K562 (cell line): Measurements from ENCODE around the gene KIF26A. TPM values are rescaled to one million over a fixed set of nuclear protein-coding genes. Genes with fewer than 3 reads are reported as not detected.

Source experiments
- polyA plus RNA-seq, 8 experiments: library from polyadenylated mRNA; depleted of rRNA in 4 of 8; stranded (reverse) in 5 of 8; unstranded in 3 of 8; fragments of >200 nt; fragmentation: Nextera tagmentation in 2 of 8; fragmentation: Illumina TruSeq in 1 of 8; extraction: Ambion mirVana in 2 of 8; extraction: Trizol in 1 of 8; gene quantifications; 2 replicates each; pipeline versions ENCODE4 v1.2.1 to v1.2.3, GENCODE V29; 2011 to 2014; ENCODE audit warnings: inconsistent platforms in 1 of 8, missing spikeins in 1 of 8
- total RNA-seq, 7 experiments: library from RNA; depleted of rRNA in 6 of 7; stranded (reverse); fragments of >200 nt in 6 of 7; fragmentation: Illumina TruSeq in 2 of 7; extraction: Trizol in 2 of 7; gene quantifications; 2 replicates each; pipeline versions ENCODE4 v1.2.1 to v1.2.3, GENCODE V29; 2011 to 2021; ENCODE audit warnings: low replicate concordance in 1 of 7
- TF ChIP-seq, protein P1 (sequence below): fragments of 450-650 bp; IDR thresholded peaks from 2 replicates; pipeline ENCODE4 v1.6.1; 2016; ENCODE audit warnings: mild to moderate bottlenecking, moderate library complexity

KIF26A gene
- total and polyA plus RNA-seq, 9 of the 15 experiments (the other 6 are each of a cell fraction or from before 2014, with no cell fraction given): 0.04 TPM; not detected in 8

DNA sequence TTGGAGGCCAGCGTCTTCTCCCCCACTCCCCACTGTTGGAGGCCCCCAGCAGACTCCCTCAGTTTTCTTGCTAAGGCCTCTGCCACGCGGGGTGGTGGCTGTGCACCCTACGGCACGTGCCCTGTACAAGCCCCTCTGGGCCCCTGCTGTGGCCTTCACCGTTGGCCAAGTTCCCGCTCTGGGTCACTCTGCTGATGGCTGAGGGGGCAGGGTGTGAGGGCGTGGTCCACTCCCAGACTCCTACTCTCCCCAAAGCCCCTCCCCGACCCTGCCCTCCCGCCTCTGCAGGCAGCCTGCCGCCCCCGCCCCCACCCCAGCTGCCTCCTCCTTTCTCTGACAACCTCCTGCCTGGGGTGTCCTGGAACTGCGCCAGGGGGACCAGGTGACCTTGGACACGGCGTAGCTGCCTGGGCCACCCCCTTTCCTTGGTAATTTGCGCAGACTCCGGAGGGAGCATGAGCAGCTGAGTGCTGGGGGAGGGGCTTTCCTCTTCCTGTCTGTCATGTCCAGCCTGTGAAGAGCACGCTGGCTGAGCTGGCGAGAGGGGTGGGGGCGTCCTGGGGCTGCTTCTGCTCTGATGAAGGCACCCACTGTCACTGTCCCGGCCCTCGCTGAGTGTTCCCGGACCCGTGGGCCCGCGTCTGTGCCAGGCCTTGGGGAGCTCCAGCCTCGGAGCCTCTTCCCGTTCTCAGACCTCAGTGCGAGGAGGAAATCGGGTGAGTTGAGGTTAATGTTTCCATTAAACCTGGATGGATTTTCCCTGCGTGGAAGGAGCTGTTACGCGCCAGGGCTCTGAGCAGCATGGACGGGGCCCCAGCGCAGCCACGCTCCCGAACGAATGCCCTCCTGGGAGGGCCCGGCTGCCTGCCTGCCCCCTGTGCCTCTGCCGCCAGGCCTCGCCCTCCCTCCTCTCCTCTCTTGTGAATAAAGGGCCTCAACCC, 85.0 kb downstream of the KIF26A start (continued):
- TF ChIP-seq, protein P1, sequence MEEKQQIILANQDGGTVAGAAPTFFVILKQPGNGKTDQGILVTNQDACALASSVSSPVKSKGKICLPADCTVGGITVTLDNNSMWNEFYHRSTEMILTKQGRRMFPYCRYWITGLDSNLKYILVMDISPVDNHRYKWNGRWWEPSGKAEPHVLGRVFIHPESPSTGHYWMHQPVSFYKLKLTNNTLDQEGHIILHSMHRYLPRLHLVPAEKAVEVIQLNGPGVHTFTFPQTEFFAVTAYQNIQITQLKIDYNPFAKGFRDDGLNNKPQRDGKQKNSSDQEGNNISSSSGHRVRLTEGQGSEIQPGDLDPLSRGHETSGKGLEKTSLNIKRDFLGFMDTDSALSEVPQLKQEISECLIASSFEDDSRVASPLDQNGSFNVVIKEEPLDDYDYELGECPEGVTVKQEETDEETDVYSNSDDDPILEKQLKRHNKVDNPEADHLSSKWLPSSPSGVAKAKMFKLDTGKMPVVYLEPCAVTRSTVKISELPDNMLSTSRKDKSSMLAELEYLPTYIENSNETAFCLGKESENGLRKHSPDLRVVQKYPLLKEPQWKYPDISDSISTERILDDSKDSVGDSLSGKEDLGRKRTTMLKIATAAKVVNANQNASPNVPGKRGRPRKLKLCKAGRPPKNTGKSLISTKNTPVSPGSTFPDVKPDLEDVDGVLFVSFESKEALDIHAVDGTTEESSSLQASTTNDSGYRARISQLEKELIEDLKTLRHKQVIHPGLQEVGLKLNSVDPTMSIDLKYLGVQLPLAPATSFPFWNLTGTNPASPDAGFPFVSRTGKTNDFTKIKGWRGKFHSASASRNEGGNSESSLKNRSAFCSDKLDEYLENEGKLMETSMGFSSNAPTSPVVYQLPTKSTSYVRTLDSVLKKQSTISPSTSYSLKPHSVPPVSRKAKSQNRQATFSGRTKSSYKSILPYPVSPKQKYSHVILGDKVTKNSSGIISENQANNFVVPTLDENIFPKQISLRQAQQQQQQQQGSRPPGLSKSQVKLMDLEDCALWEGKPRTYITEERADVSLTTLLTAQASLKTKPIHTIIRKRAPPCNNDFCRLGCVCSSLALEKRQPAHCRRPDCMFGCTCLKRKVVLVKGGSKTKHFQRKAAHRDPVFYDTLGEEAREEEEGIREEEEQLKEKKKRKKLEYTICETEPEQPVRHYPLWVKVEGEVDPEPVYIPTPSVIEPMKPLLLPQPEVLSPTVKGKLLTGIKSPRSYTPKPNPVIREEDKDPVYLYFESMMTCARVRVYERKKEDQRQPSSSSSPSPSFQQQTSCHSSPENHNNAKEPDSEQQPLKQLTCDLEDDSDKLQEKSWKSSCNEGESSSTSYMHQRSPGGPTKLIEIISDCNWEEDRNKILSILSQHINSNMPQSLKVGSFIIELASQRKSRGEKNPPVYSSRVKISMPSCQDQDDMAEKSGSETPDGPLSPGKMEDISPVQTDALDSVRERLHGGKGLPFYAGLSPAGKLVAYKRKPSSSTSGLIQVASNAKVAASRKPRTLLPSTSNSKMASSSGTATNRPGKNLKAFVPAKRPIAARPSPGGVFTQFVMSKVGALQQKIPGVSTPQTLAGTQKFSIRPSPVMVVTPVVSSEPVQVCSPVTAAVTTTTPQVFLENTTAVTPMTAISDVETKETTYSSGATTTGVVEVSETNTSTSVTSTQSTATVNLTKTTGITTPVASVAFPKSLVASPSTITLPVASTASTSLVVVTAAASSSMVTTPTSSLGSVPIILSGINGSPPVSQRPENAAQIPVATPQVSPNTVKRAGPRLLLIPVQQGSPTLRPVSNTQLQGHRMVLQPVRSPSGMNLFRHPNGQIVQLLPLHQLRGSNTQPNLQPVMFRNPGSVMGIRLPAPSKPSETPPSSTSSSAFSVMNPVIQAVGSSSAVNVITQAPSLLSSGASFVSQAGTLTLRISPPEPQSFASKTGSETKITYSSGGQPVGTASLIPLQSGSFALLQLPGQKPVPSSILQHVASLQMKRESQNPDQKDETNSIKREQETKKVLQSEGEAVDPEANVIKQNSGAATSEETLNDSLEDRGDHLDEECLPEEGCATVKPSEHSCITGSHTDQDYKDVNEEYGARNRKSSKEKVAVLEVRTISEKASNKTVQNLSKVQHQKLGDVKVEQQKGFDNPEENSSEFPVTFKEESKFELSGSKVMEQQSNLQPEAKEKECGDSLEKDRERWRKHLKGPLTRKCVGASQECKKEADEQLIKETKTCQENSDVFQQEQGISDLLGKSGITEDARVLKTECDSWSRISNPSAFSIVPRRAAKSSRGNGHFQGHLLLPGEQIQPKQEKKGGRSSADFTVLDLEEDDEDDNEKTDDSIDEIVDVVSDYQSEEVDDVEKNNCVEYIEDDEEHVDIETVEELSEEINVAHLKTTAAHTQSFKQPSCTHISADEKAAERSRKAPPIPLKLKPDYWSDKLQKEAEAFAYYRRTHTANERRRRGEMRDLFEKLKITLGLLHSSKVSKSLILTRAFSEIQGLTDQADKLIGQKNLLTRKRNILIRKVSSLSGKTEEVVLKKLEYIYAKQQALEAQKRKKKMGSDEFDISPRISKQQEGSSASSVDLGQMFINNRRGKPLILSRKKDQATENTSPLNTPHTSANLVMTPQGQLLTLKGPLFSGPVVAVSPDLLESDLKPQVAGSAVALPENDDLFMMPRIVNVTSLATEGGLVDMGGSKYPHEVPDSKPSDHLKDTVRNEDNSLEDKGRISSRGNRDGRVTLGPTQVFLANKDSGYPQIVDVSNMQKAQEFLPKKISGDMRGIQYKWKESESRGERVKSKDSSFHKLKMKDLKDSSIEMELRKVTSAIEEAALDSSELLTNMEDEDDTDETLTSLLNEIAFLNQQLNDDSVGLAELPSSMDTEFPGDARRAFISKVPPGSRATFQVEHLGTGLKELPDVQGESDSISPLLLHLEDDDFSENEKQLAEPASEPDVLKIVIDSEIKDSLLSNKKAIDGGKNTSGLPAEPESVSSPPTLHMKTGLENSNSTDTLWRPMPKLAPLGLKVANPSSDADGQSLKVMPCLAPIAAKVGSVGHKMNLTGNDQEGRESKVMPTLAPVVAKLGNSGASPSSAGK: peak; percentile 8; the same call in 1 of the 2 replicates
